WTC11 (cell line): ENCODE data around the gene RPL11. TPM values are rescaled to one million over a fixed set of nuclear protein-coding genes. Genes with fewer than 3 reads are reported as not detected.

ENCODE experiments used
- ATAC-seq: fragments of 200-7000 bp; cut with Tn5 transposase; 2 replicates; pipeline ENCODE4 v1.10.0; 2021; ENCODE audit warnings: mild to moderate bottlenecking, moderate library complexity
- CTCF ChIA-PET: fragments of 300-600 bp; sonication (Branson Sonifier 250); formaldehyde crosslinking; loops from one replicate; lab custom pipeline; 2021; ENCODE audit warnings: antibody characterized with exemption; lab: Charles Lee
- POLR2A ChIA-PET: fragments of 350-600 bp; sonication (Branson Sonifier 250); formaldehyde crosslinking; loops from one replicate; lab custom pipeline; 2021; ENCODE audit warnings: antibody characterized with exemption; lab: Charles Lee
- DNase-seq: peaks from one replicate; pipeline ENCODE4 v3.0.0; 2021; ENCODE audit warnings: low spot score
- H3K27ac Mint-ChIP-seq: 2 replicates; pipeline ENCODE4 v1.8.0; 2021; ENCODE audit warnings: mixed read lengths
- H3K27me3 Mint-ChIP-seq: 2 replicates; pipeline ENCODE4 v1.8.0; 2021; ENCODE audit warnings: low read depth, mild to moderate bottlenecking, moderate library complexity, mixed read lengths
- H3K36me3 Mint-ChIP-seq: 2 replicates; pipeline ENCODE4 v1.8.0; 2021; ENCODE audit warnings: mixed read lengths
- H3K4me1 Mint-ChIP-seq: 2 replicates; pipeline ENCODE4 v1.8.0; 2022; ENCODE audit warnings: mixed read lengths
- H3K4me3 Mint-ChIP-seq: 2 replicates; pipeline ENCODE4 v1.8.0; 2021; ENCODE audit warnings: mild to moderate bottlenecking, moderate library complexity, mixed read lengths
- H3K9me3 Mint-ChIP-seq: 2 replicates; pipeline ENCODE4 v1.8.0; 2021; ENCODE audit warnings: mixed read lengths
- AR ChIP-seq: fragments of 250-450 bp; sonication (Bioruptor Pico); IDR thresholded peaks from 2 replicates; pipeline ENCODE4 v1.9.0; 2021; ENCODE audit warnings: mild to moderate bottlenecking
- ARID4B ChIP-seq: sonication (generic); formaldehyde crosslinking; IDR thresholded peaks from 2 replicates; pipeline ENCODE4 v1.8.0; 2023; ENCODE audit warnings: missing genetic modification reagents, mild to moderate bottlenecking, borderline replicate concordance
- CBFB ChIP-seq: sonication (generic); formaldehyde crosslinking; IDR thresholded peaks from 2 replicates; pipeline ENCODE4 v1.8.1; 2022; ENCODE audit warnings: mild to moderate bottlenecking, low read depth, missing genetic modification reagents
- CREM ChIP-seq: sonication (generic); formaldehyde crosslinking; IDR thresholded peaks from 2 replicates; pipeline ENCODE4 v1.8.1; 2022; ENCODE audit warnings: mild to moderate bottlenecking, missing genetic modification reagents, moderate library complexity
- E2F5 ChIP-seq: sonication (generic); formaldehyde crosslinking; IDR thresholded peaks from 2 replicates; pipeline ENCODE4 v1.8.1; 2022; ENCODE audit warnings: mild to moderate bottlenecking, moderate library complexity, missing genetic modification reagents
- ETV6 ChIP-seq: sonication (generic); formaldehyde crosslinking; IDR thresholded peaks from 2 replicates; pipeline ENCODE4 v1.8.1; 2022; ENCODE audit warnings: mild to moderate bottlenecking, missing genetic modification reagents
- FOXJ3 ChIP-seq: sonication (generic); formaldehyde crosslinking; IDR thresholded peaks from 2 replicates; pipeline ENCODE4 v1.9.0; 2021; ENCODE audit warnings: missing genetic modification reagents, mild to moderate bottlenecking, borderline replicate concordance
- FOXP1 ChIP-seq: sonication (generic); formaldehyde crosslinking; IDR thresholded peaks from 2 replicates; pipeline ENCODE4 v1.8.0; 2022; ENCODE audit warnings: missing genetic modification reagents, mild to moderate bottlenecking, moderate library complexity, borderline replicate concordance
- GABPB1 ChIP-seq: sonication (generic); formaldehyde crosslinking; IDR thresholded peaks from 2 replicates; pipeline ENCODE4 v1.8.1; 2023; ENCODE audit warnings: mild to moderate bottlenecking, missing genetic modification reagents
- GRHL2 ChIP-seq: fragments of 250-450 bp; sonication (Bioruptor Pico); IDR thresholded peaks from 2 replicates; pipeline ENCODE4 v1.8.0; 2022; ENCODE audit warnings: mild to moderate bottlenecking, moderate library complexity; ENCODE audit not compliant: insufficient replicate concordance, severe bottlenecking
- HMGXB4 ChIP-seq: sonication (generic); formaldehyde crosslinking; IDR thresholded peaks from 2 replicates; pipeline ENCODE4 v1.8.1; 2023; ENCODE audit warnings: mild to moderate bottlenecking, moderate library complexity, missing genetic modification reagents
- MYBL2 ChIP-seq: sonication (generic); formaldehyde crosslinking; IDR thresholded peaks from 2 replicates; pipeline ENCODE4 v1.8.1; 2023; ENCODE audit warnings: mild to moderate bottlenecking, moderate library complexity, missing genetic modification reagents
- RELA ChIP-seq: sonication (generic); formaldehyde crosslinking; IDR thresholded peaks from 2 replicates; pipeline ENCODE4 v1.8.1; 2022; ENCODE audit warnings: missing genetic modification reagents, mild to moderate bottlenecking, borderline replicate concordance
- TEAD4 ChIP-seq: sonication (generic); formaldehyde crosslinking; IDR thresholded peaks from 2 replicates; pipeline ENCODE4 v1.8.0; 2022; ENCODE audit warnings: mild to moderate bottlenecking, missing genetic modification reagents
- ZBTB21 ChIP-seq: sonication (generic); formaldehyde crosslinking; IDR thresholded peaks from 2 replicates; pipeline ENCODE4 v1.8.1; 2023; ENCODE audit warnings: mild to moderate bottlenecking, missing genetic modification reagents, borderline replicate concordance
- ZNF138 ChIP-seq: sonication (generic); formaldehyde crosslinking; conservative IDR thresholded peaks from 2 replicates; pipeline ENCODE4 v1.8.1; 2022; ENCODE audit warnings: mild to moderate bottlenecking, moderate library complexity, missing genetic modification reagents
- ZNF219 ChIP-seq: sonication (generic); formaldehyde crosslinking; IDR thresholded peaks from 2 replicates; pipeline ENCODE4 v1.8.0; 2023; ENCODE audit warnings: missing genetic modification reagents, mild to moderate bottlenecking, borderline replicate concordance
- ZNF317 ChIP-seq: sonication (generic); formaldehyde crosslinking; IDR thresholded peaks from 2 replicates; pipeline ENCODE4 v1.8.1; 2023; ENCODE audit warnings: low read depth, mild to moderate bottlenecking, moderate library complexity, missing genetic modification reagents, borderline replicate concordance
- ZNF425 ChIP-seq: fragments of 250-450 bp; sonication (Bioruptor Pico); conservative IDR thresholded peaks from 2 replicates; pipeline ENCODE4 v1.9.0; 2021; ENCODE audit warnings: mild to moderate bottlenecking
- ZNF671 ChIP-seq: fragments of 250-450 bp; sonication (Bioruptor Pico); IDR thresholded peaks from 2 replicates; pipeline ENCODE4 v1.8.0; 2021; ENCODE audit warnings: mild to moderate bottlenecking
- total RNA-seq: library from RNA; stranded (reverse); gene quantifications from 3 replicates; pipeline ENCODE4 v1.2.3, GENCODE V29; 2021

RPL11 gene
- total RNA-seq, 1 experiment from 2014 or later, result 1,406 TPM

- H3K36me3 Mint-ChIP-seq, result no peaks in the 10 kb centered on the region
- H3K27me3 Mint-ChIP-seq, result peaks cover 37% of the 10 kb centered on the region
- ATAC-seq, result no peak
- no peaks in the 10 kb centered on the region for H3K9me3 Mint-ChIP-seq
- CTCF ChIA-PET, result interaction anchor here (1.2 to 1.7 kb wide), 3 partner anchors 22 to 183 kb away, joined by 3 to 7 read pairs (median 3); no protein-coding TSS in a partner anchor
- POLR2A ChIA-PET, result no interaction called here
- TF ChIP-seq ZNF425 (CRISPR knock-in tag), result no peak
- no peak for TF ChIP-seq RELA (CRISPR knock-in tag)
- no peak for TF ChIP-seq FOXP1 (CRISPR knock-in tag)
- no peak for TF ChIP-seq TEAD4 (CRISPR knock-in tag)
- TF ChIP-seq ETV6 (CRISPR knock-in tag), result no peak
- TF ChIP-seq GRHL2 (CRISPR knock-in tag), result no peak
- no peak for DNase-seq
- H3K4me1 Mint-ChIP-seq, result no peaks in the 10 kb centered on the region
- H3K27ac Mint-ChIP-seq, result no peak overlapping the region
- no peak overlapping the region for H3K4me3 Mint-ChIP-seq
Measured at GRCh38 chr1:23679815-23680214, 11.8 kb upstream of the RPL11 start.

GRCh38 chr1:23682946-23683345, 8.7 kb upstream of the RPL11 start:
- H3K4me3 Mint-ChIP-seq, result no peak overlapping the region

More at GRCh38 chr1:23682946-23683345, 8.7 kb upstream of the RPL11 start:
- CTCF ChIA-PET, result interaction anchor here (0.9 to 1.5 kb wide), 2 partner anchors 9 to 102 kb away, joined by 3 to 5 read pairs; partner anchors contain the start of gene RPL11
- no peak for DNase-seq
- POLR2A ChIA-PET, result no interaction called here
- Mint-ChIP-seq H3K4me1 (no peaks in the 10 kb centered on the region), H3K27me3 (peaks cover 41% of the 10 kb centered on the region), H3K27ac (no peak overlapping the region), H3K9me3 (peaks cover 7% of the 10 kb centered on the region; the same call in 1 of the 2 replicates), H3K36me3 (0 out of 2 replicates have a peak, but pooled peaks cover 2% of the 10 kb centered on the region)
- no peak for ATAC-seq
- TF ChIP-seq ZNF138 (CRISPR knock-in tag) (no peak), ETV6 (CRISPR knock-in tag) (no peak), ZBTB21 (CRISPR knock-in tag) (no peak), MYBL2 (CRISPR knock-in tag) (no peak), ARID4B (CRISPR knock-in tag) (no peak), AR (CRISPR knock-in tag) (no peak), GABPB1 (CRISPR knock-in tag) (no peak), ZNF671 (CRISPR knock-in tag) (no peak), E2F5 (CRISPR knock-in tag) (no peak), FOXJ3 (CRISPR knock-in tag) (no peak), ZNF317 (no peak), ZNF219 (CRISPR knock-in tag) (no peak), CBFB (no peak), CREM (CRISPR knock-in tag) (no peak), HMGXB4 (no peak)
